Type B pancreatic cell (in vitro differentiated cells): ENCODE measurements around the gene TFPI. TPM values are rescaled to one million over a fixed set of nuclear protein-coding genes. Genes with fewer than 3 reads are reported as not detected.
"Not testable (repeated sequence)": the region's sequence is repeated elsewhere in the genome, so short reads cannot be mapped to it uniquely, and the experiment has no call there.

Source experiments
- DNase-seq: peaks from one replicate; pipeline ENCODE4 v3.0.0; 2021; ENCODE audit warnings: mixed read lengths; ENCODE audit not compliant: unreplicated experiment; ENCODE audit errors: extremely low spot score
- H3K27ac Mint-ChIP-seq: 2 replicates; pipeline ENCODE4 v1.8.0; 2021; ENCODE audit warnings: mild to moderate bottlenecking, mixed read lengths
- H3K27me3 Mint-ChIP-seq: 2 replicates; pipeline ENCODE4 v1.8.0; 2021; ENCODE audit warnings: mixed read lengths
- H3K36me3 Mint-ChIP-seq: 2 replicates; pipeline ENCODE4 v1.8.0; 2021; ENCODE audit warnings: mixed read lengths
- H3K4me1 Mint-ChIP-seq: one replicate; pipeline ENCODE4 v1.8.0; 2021; ENCODE audit warnings: mixed read lengths; ENCODE audit not compliant: unreplicated experiment
- H3K4me3 Mint-ChIP-seq: 2 replicates; pipeline ENCODE4 v1.8.0; 2021; ENCODE audit warnings: mild to moderate bottlenecking, mixed read lengths
- H3K9me3 Mint-ChIP-seq: 2 replicates; pipeline ENCODE4 v1.8.0; 2021; ENCODE audit warnings: mixed read lengths
- CTCF ChIP-seq: fragments of 200-600 bp; sonication (generic); conservative IDR thresholded peaks from 2 replicates; pipeline ENCODE4 v1.5.0; 2021; ENCODE audit warnings: antibody characterized with exemption, mild to moderate bottlenecking
- total RNA-seq: library from RNA; stranded (reverse); gene quantifications from 2 replicates; pipeline ENCODE4 v1.2.1, GENCODE V29; 2021; ENCODE audit warnings: low replicate concordance

The TFPI gene
- total RNA-seq, 1 donor from 2014 or later = 12.2 TPM

- DNase-seq = no peak
- Mint-ChIP-seq H3K4me1 (peaks cover 18% of the 10 kb centered on the region), H3K36me3 (peaks cover 6% of the 10 kb centered on the region), H3K27me3 (no peaks in the 10 kb centered on the region), H3K27ac (no peak overlapping the region), H3K4me3 (no peak overlapping the region), H3K9me3 (peaks cover 19% of the 10 kb centered on the region)
- no peak for TF ChIP-seq CTCF
Observed at GRCh38 chr2:187514930-187515329, 39.3 kb downstream of the TFPI start.

GRCh38 chr2:187514235-187514829 is 39.9 kb downstream of the TFPI start:
- not testable (repeated sequence) for H3K27me3 Mint-ChIP-seq
- peaks cover 11% of the 10 kb centered on the region for H3K36me3 Mint-ChIP-seq

GRCh38 chr2:187513460-187514234 is 40.6 kb downstream of the TFPI start:
- Mint-ChIP-seq H3K9me3 (peaks cover 21% of the 10 kb centered on the region), H3K4me1 (peaks cover 23% of the 10 kb centered on the region)
- H3K27ac Mint-ChIP-seq, H3K4me3 Mint-ChIP-seq, H3K27me3 Mint-ChIP-seq, DNase-seq, H3K36me3 Mint-ChIP-seq: not testable (repeated sequence)

More at GRCh38 chr2:187514235-187514829, 39.9 kb downstream of the TFPI start:
- Mint-ChIP-seq H3K4me1 (peaks cover 23% of the 10 kb centered on the region), H3K9me3 (peaks cover 23% of the 10 kb centered on the region)
- H3K4me3 Mint-ChIP-seq, DNase-seq, H3K27ac Mint-ChIP-seq: not testable (repeated sequence)

- peaks cover 23% of the 10 kb centered on the region for H3K4me1 Mint-ChIP-seq
- DNase-seq = no peak
- no peak for TF ChIP-seq CTCF
- no peaks in the 10 kb centered on the region for H3K27me3 Mint-ChIP-seq
- H3K4me3 Mint-ChIP-seq = peak overlapping the region; percentile 5
- H3K9me3 Mint-ChIP-seq = peaks cover 13% of the 10 kb centered on the region
- peak overlapping the region; percentile 42 for H3K27ac Mint-ChIP-seq
- peaks cover 5% of the 10 kb centered on the region for H3K36me3 Mint-ChIP-seq
Observed at GRCh38 chr2:187511356-187512315, 42.6 kb downstream of the TFPI start.

- DNase-seq = not testable (repeated sequence)
- H3K4me3 Mint-ChIP-seq = peak overlapping the region; percentile 5
- H3K27ac Mint-ChIP-seq = peak overlapping the region; percentile 60
Observed at GRCh38 chr2:187510419-187511355, 43.5 kb downstream of the TFPI start.

GRCh38 chr2:187509667-187510417 is 44.4 kb downstream of the TFPI start:
- H3K27ac Mint-ChIP-seq = peak overlapping the region; percentile 60
- H3K4me1 Mint-ChIP-seq = peaks cover 23% of the 10 kb centered on the region

More at GRCh38 chr2:187510419-187511355, 43.5 kb downstream of the TFPI start:
- peaks cover 23% of the 10 kb centered on the region for H3K4me1 Mint-ChIP-seq
- not testable (repeated sequence) for H3K27me3 Mint-ChIP-seq, H3K36me3 Mint-ChIP-seq
- peaks cover 13% of the 10 kb centered on the region for H3K9me3 Mint-ChIP-seq

More at GRCh38 chr2:187509667-187510417, 44.4 kb downstream of the TFPI start:
- no peak for TF ChIP-seq CTCF
- DNase-seq = no peak
- H3K36me3 Mint-ChIP-seq = peaks cover 5% of the 10 kb centered on the region
- no peaks in the 10 kb centered on the region for H3K27me3 Mint-ChIP-seq
- H3K4me3 Mint-ChIP-seq = peak overlapping the region; percentile 1
- H3K9me3 Mint-ChIP-seq = peaks cover 13% of the 10 kb centered on the region
